HEK293 (cell line): ENCODE data around the gene BAZ2B.

Source experiments
- CTCF ChIA-PET: fragments of 350-600 bp; formaldehyde crosslinking; extraction: SDS; loops from one replicate; lab custom pipeline; 2021; ENCODE audit warnings: antibody characterized with exemption; lab: Yijun Ruan, JAX
- POLR2A ChIA-PET: fragments of 300-600 bp; formaldehyde crosslinking; extraction: SDS; loops from one replicate; lab custom pipeline; 2020; ENCODE audit warnings: antibody characterized with exemption, inconsistent platforms; lab: Yijun Ruan, JAX
- H3K27ac ChIP-seq: fragments of 200-500 bp; sonication (Bioruptor generic); 2 replicates; pipeline ENCODE4 v1.5.1; 2014; ENCODE audit warnings: low read depth, low read length, control low read depth, inconsistent platforms; ENCODE audit errors: extremely low read depth
- H3K36me3 ChIP-seq, 2 experiments: fragments of 200-500 bp in 1 of 2; sonication (Bioruptor generic) in 1 of 2; 1 replicate in 1 of 2; 2 replicates in 1 of 2; pipeline ENCODE4 v1.5.1; 2014 to 2017; ENCODE audit warnings: inconsistent platforms in 2 of 2, low read length in 2 of 2; ENCODE audit not compliant: control insufficient read depth in 2 of 2, insufficient read depth in 1 of 2
- H3K4me1 ChIP-seq: fragments of 200-500 bp; sonication (Bioruptor generic); 2 replicates; pipeline ENCODE4 v1.5.1; 2014; ENCODE audit warnings: mild to moderate bottlenecking, low read length, inconsistent platforms; ENCODE audit not compliant: control insufficient read depth, insufficient read depth
- H3K4me3 ChIP-seq: 2 replicates; pipeline ENCODE4 v1.5.1; 2011; ENCODE audit warnings: low read depth, mild to moderate bottlenecking, control low read depth, low read length, moderate library complexity
- H3K9me3 ChIP-seq: fragments of 200-500 bp; sonication (Bioruptor generic); 2 replicates; pipeline ENCODE4 v1.5.1; 2014; ENCODE audit warnings: low read depth, low read length, inconsistent platforms; ENCODE audit not compliant: control insufficient read depth, insufficient read depth
- BCL11B ChIP-seq: fragments of 450-650 bp; formaldehyde crosslinking; IDR thresholded peaks from 2 replicates; pipeline ENCODE4 v1.5.1; 2016; ENCODE audit warnings: low read depth, missing biosample characterization, missing genetic modification characterization
- KLF17 ChIP-seq: fragments of 450-650 bp; formaldehyde crosslinking; IDR thresholded peaks from 2 replicates; pipeline ENCODE4 v1.5.1; 2016; ENCODE audit warnings: missing biosample characterization, missing genetic modification characterization
- MYNN ChIP-seq: fragments of 450-650 bp; formaldehyde crosslinking; IDR thresholded peaks from 2 replicates; pipeline ENCODE4 v1.5.1; 2016; ENCODE audit warnings: missing biosample characterization, missing genetic modification characterization, borderline replicate concordance
- PRDM10 ChIP-seq: fragments of 450-650 bp; formaldehyde crosslinking; IDR thresholded peaks from 2 replicates; pipeline ENCODE4 v1.5.1; 2016; ENCODE audit warnings: missing biosample characterization, missing genetic modification characterization
- SCRT2 ChIP-seq: fragments of 450-650 bp; formaldehyde crosslinking; IDR thresholded peaks from 2 replicates; pipeline ENCODE4 v1.5.1; 2016; ENCODE audit warnings: missing biosample characterization, missing genetic modification characterization
- WT1 ChIP-seq: fragments of 450-650 bp; formaldehyde crosslinking; IDR thresholded peaks from 2 replicates; pipeline ENCODE4 v1.5.1; 2016; ENCODE audit warnings: missing biosample characterization, missing genetic modification characterization
- ZBTB11 ChIP-seq: fragments of 450-650 bp; formaldehyde crosslinking; conservative IDR thresholded peaks from 2 replicates; pipeline ENCODE4 v1.5.1; 2016; ENCODE audit warnings: low read depth, missing biosample characterization, missing genetic modification characterization
- ZNF121 ChIP-seq: fragments of 450-650 bp; formaldehyde crosslinking; IDR thresholded peaks from 2 replicates; pipeline ENCODE4 v1.5.1; 2016; ENCODE audit warnings: missing biosample characterization, missing genetic modification characterization
- ZNF157 ChIP-seq: fragments of 450-650 bp; formaldehyde crosslinking; IDR thresholded peaks from 2 replicates; pipeline ENCODE4 v1.5.1; 2016; ENCODE audit warnings: missing biosample characterization, missing genetic modification characterization
- ZNF549 ChIP-seq: fragments of 450-650 bp; IDR thresholded peaks from 2 replicates; pipeline ENCODE4 v1.5.1; 2018; ENCODE audit warnings: missing biosample characterization, missing genetic modification characterization, mild to moderate bottlenecking, inconsistent platforms, moderate library complexity
- ZSCAN23 ChIP-seq: fragments of 450-650 bp; formaldehyde crosslinking; IDR thresholded peaks from 2 replicates; pipeline ENCODE4 v1.5.1; 2016; ENCODE audit warnings: missing biosample characterization, missing genetic modification characterization
- ZSCAN30 ChIP-seq: fragments of 450-650 bp; IDR thresholded peaks from 2 replicates; pipeline ENCODE4 v1.5.1; 2018; ENCODE audit warnings: missing biosample characterization, mild to moderate bottlenecking, missing genetic modification characterization, moderate library complexity
- TF ChIP-seq, protein P1 (sequence below): IDR thresholded peaks from 2 replicates; pipeline ENCODE4 v1.6.1; 2011; ENCODE audit warnings: mild to moderate bottlenecking, low read depth, low read length, borderline replicate concordance

Gene BAZ2B

GRCh38 chr2:159285929-159286708 lies 330.2 kb downstream of the BAZ2B start, which contains the start of gene WDSUB1 (continued):
- TF ChIP-seq BCL11B (tag by site-specific recombination): no peak
- TF ChIP-seq WT1 (tag by site-specific recombination): no peak
- TF ChIP-seq, protein P1, sequence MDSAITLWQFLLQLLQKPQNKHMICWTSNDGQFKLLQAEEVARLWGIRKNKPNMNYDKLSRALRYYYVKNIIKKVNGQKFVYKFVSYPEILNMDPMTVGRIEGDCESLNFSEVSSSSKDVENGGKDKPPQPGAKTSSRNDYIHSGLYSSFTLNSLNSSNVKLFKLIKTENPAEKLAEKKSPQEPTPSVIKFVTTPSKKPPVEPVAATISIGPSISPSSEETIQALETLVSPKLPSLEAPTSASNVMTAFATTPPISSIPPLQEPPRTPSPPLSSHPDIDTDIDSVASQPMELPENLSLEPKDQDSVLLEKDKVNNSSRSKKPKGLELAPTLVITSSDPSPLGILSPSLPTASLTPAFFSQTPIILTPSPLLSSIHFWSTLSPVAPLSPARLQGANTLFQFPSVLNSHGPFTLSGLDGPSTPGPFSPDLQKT: no peak
- no peak; the same call in 1 of the 2 replicates for TF ChIP-seq ZSCAN30
- TF ChIP-seq ZNF157 (tag by site-specific recombination): no peak
- TF ChIP-seq KLF17 (tag by site-specific recombination): 0 out of 2 replicates have a peak, but pooled peaks have one; percentile 40
- TF ChIP-seq ZBTB11 (tag by site-specific recombination): 0 out of 2 replicates have a peak, but pooled peaks have one; percentile 33
- no peak for TF ChIP-seq ZSCAN23 (tag by site-specific recombination)
- TF ChIP-seq MYNN (tag by site-specific recombination): no peak
- TF ChIP-seq ZNF549 (tag by site-specific recombination): no peak

DNA sequence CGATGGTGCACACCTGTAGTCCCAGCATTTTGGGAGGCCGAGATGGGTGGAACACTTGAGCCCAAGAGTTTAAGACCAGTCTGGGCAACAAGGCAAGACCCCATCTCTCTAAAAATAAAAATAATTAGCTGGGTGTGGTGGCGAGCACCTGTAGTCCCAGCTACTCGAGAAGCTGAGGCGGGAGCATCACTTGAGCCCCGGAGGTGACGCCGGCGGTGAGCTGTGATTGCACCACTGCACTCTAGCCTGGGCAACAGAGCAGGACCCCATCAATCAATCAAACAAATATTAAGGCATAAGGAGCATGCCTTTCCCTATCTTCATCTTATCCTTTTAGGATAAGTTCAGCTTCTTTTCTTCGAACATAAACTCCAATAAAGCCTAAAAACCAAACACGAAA lies 330.9 kb downstream of the BAZ2B start:
- Histone ChIP-seq H3K4me1 (peaks cover 9% of the 10 kb centered on the region; the same call in 1 of the 2 replicates), H3K36me3 (peaks cover 0 to 15% of the 10 kb centered on the region in 2 experiments; a peak in 2 of 3 replicates), H3K4me3 (peak overlapping the region; percentile 90), H3K9me3 (no peaks in the 10 kb centered on the region), H3K27ac (no peak overlapping the region)
- POLR2A ChIA-PET: interaction anchor here (0.9 to 1.5 kb wide), 2 partner anchors 329 to 331 kb away, joined by 4 to 12 read pairs; partner anchors contain the start of gene BAZ2B
- CTCF ChIA-PET: no interaction called here
- 0 out of 2 replicates have a peak, but pooled peaks have one; percentile 6 for TF ChIP-seq SCRT2 (tag by site-specific recombination)
- peak; percentile 58; the same call in 1 of the 2 replicates for TF ChIP-seq ZNF121 (tag by site-specific recombination)
- TF ChIP-seq PRDM10 (tag by site-specific recombination): no peak
